HepG2 (cell line): ENCODE data around the gene TRAK1. TPM values are rescaled to one million over a fixed set of nuclear protein-coding genes. Genes with fewer than 3 reads are reported as not detected.

Source experiments
- ATAC-seq: fragments of 200-7000 bp; cut with Tn5 transposase; 3 replicates; pipeline ENCODE4 v1.9.1; 2020; ENCODE audit warnings: mild to moderate bottlenecking, moderate library complexity
- BruUV-seq: library from RNA; stranded (reverse); fragments of 400-500 nt; replicated peaks from 2 replicates; lab custom pipeline; 2021; lab: Mats Ljungman, UMichigan
- CTCF ChIA-PET: fragments of 300-600 bp; formaldehyde crosslinking; extraction: SDS; loops from one replicate; lab custom pipeline; 2021; ENCODE audit warnings: low total read pairs, inconsistent platforms, low intra/inter-chr PET ratio; lab: Yijun Ruan, JAX
- POLR2A ChIA-PET: fragments of 350-600 bp; sonication (Branson Sonifier 250); formaldehyde crosslinking; loops from one replicate; lab custom pipeline; 2020; ENCODE audit warnings: antibody characterized with exemption, inconsistent platforms; lab: Yijun Ruan, JAX
- DNase-seq: peaks from one replicate; pipeline ENCODE4 v3.0.0-alpha.2; 2015; ENCODE audit warnings: low spot score
- FAIRE-seq: peaks from 3 replicates; lab custom pipeline; 2011; peaks lifted over from hg19 to GRCh38; lab: Jason Lieb, UNC
- H2AFZ ChIP-seq: one replicate; pipeline ENCODE4 v1.6.1; 2011; ENCODE audit warnings: low read length, inconsistent platforms
- H3K27ac ChIP-seq: fragments of 300-600 bp; 3 replicates; pipeline ENCODE4 v1.8.0; 2011; ENCODE audit warnings: mixed run types, mild to moderate bottlenecking, mixed read lengths, low read length, inconsistent platforms; ENCODE audit not compliant: insufficient read depth; ENCODE audit errors: extremely low read length
- H3K27me3 ChIP-seq, 2 experiments: fragments of 200-600 bp in 1 of 2; 2 replicates in 1 of 2; 3 replicates in 1 of 2; pipeline versions ENCODE4 v1.6.0 to v1.8.0; 2011; ENCODE audit warnings: low read length in 2 of 2, mild to moderate bottlenecking in 2 of 2, moderate library complexity in 2 of 2, inconsistent platforms in 1 of 2; ENCODE audit not compliant: insufficient read depth in 2 of 2, control insufficient read depth in 1 of 2
- H3K36me3 ChIP-seq, 2 experiments: fragments of 200-600 bp in 1 of 2; replicated peaks in 1 of 2; 2 replicates in 1 of 2; 3 replicates in 1 of 2; pipeline versions ENCODE4 v1.5.1 to v1.8.0; 2011; ENCODE audit warnings: low read length in 2 of 2, inconsistent platforms in 1 of 2; ENCODE audit not compliant: insufficient read depth in 2 of 2, control insufficient read depth in 1 of 2
- H3K4me1 ChIP-seq: 2 replicates; pipeline ENCODE4 v1.5.1; 2012; ENCODE audit warnings: low read length, inconsistent platforms; ENCODE audit not compliant: insufficient read depth
- H3K4me2 ChIP-seq: 2 replicates; pipeline ENCODE4 v1.6.0; 2011; ENCODE audit warnings: low read depth, low read length, inconsistent platforms
- H3K4me3 ChIP-seq, 3 experiments: fragments of 200-600 bp in 1 of 3; sonication (generic), shearing (Covaris generic) in 1 of 3; replicated peaks in 1 of 3; 2 replicates each; pipeline ENCODE4 v1.5.1; 2011 to 2016; ENCODE audit warnings: low read length in 3 of 3, inconsistent platforms in 2 of 3, low read depth in 2 of 3, mild to moderate bottlenecking in 2 of 3, control low read depth in 1 of 3, mixed read lengths in 1 of 3; ENCODE audit not compliant: insufficient read depth in 1 of 3
- H3K79me2 ChIP-seq: one replicate; pipeline ENCODE4 v1.6.1; 2011; ENCODE audit warnings: low read length, inconsistent platforms; ENCODE audit not compliant: insufficient read depth
- H3K9ac ChIP-seq: 2 replicates; pipeline ENCODE4 v1.6.0; 2011; ENCODE audit warnings: mild to moderate bottlenecking, low read depth, low read length, inconsistent platforms; ENCODE audit not compliant: insufficient read depth
- H3K9me3 ChIP-seq: 2 replicates; pipeline ENCODE4 v1.5.1; 2012; ENCODE audit warnings: mild to moderate bottlenecking, low read length
- H4K20me1 ChIP-seq: 2 replicates; pipeline ENCODE4 v1.6.0; 2011; ENCODE audit warnings: inconsistent platforms, mild to moderate bottlenecking, low read length, moderate library complexity; ENCODE audit not compliant: insufficient read depth
- LBX2 ChIP-seq: sonication (generic); formaldehyde crosslinking; IDR thresholded peaks from 2 replicates; pipeline ENCODE4 v1.5.0; 2020; ENCODE audit warnings: missing genetic modification reagents, mild to moderate bottlenecking, borderline replicate concordance
- MTA1 ChIP-seq: sonication (generic); formaldehyde crosslinking; IDR thresholded peaks from 2 replicates; pipeline ENCODE4 v1.4.0; 2020; ENCODE audit warnings: missing genetic modification reagents, mild to moderate bottlenecking, borderline replicate concordance
- NRL ChIP-seq: sonication (generic); formaldehyde crosslinking; IDR thresholded peaks from 2 replicates; pipeline ENCODE4 v1.5.0; 2020; ENCODE audit warnings: missing genetic modification reagents, mild to moderate bottlenecking, moderate library complexity, borderline replicate concordance
- PPARG ChIP-seq: conservative IDR thresholded peaks from 2 replicates; pipeline ENCODE4 v1.6.1; 2016; ENCODE audit warnings: missing biosample characterization, missing genetic modification reagents
- SP4 ChIP-seq: sonication (generic); formaldehyde crosslinking; IDR thresholded peaks from 2 replicates; pipeline ENCODE4 v1.8.1; 2023; ENCODE audit warnings: mild to moderate bottlenecking, missing genetic modification reagents
- ZBTB7B ChIP-seq: sonication (generic); formaldehyde crosslinking; IDR thresholded peaks from 2 replicates; pipeline ENCODE4 v1.4.0; 2020; ENCODE audit warnings: missing genetic modification reagents
- ZBTB8A ChIP-seq: sonication (generic); formaldehyde crosslinking; IDR thresholded peaks from 2 replicates; pipeline ENCODE4 v1.4.0; 2020; ENCODE audit warnings: mild to moderate bottlenecking, low read depth, missing genetic modification reagents, borderline replicate concordance
- ZNF12 ChIP-seq: sonication (generic); formaldehyde crosslinking; IDR thresholded peaks from 2 replicates; pipeline ENCODE4 v1.5.0; 2020; ENCODE audit warnings: missing genetic modification reagents
- ZNF24 ChIP-seq: fragments of 450-650 bp; IDR thresholded peaks from 2 replicates; pipeline ENCODE4 v1.6.1; 2017; ENCODE audit warnings: antibody characterized with exemption, mild to moderate bottlenecking
- ZNF674 ChIP-seq: sonication (generic); formaldehyde crosslinking; IDR thresholded peaks from 2 replicates; pipeline ENCODE4 v1.5.0; 2020; ENCODE audit warnings: low read depth, mild to moderate bottlenecking, missing genetic modification reagents
- ZNF788 ChIP-seq: sonication (generic); formaldehyde crosslinking; IDR thresholded peaks from 2 replicates; pipeline ENCODE4 v1.5.0; 2020; ENCODE audit warnings: mild to moderate bottlenecking, missing genetic modification reagents, borderline replicate concordance
- ZNF891 ChIP-seq: sonication (generic); formaldehyde crosslinking; IDR thresholded peaks from 2 replicates; pipeline ENCODE4 v1.5.0; 2020; ENCODE audit warnings: mild to moderate bottlenecking, missing genetic modification reagents
- ZSCAN12 ChIP-seq: sonication (generic); formaldehyde crosslinking; IDR thresholded peaks from 2 replicates; pipeline ENCODE4 v1.9.0; 2021; ENCODE audit warnings: mild to moderate bottlenecking, missing genetic modification reagents
- WGBS: methylation state at CpG from one replicate; pipeline ENCODE4 v1.1.6; 2017; ENCODE audit warnings: low lambda C conversion rate; 5-methylcytosine and 5-hydroxymethylcytosine counted together
- in situ Hi-C: cut with HindIII; loops from 2 replicates; pipeline ENCODE4 v1.10.0; 2017; ENCODE audit warnings: low pct_unique_long_range_greater_than_20kb; ENCODE audit not compliant: extremely low pct_ligation_motif_present
- intact Hi-C: fragments of 100-400 bp; cut with micrococcal nuclease; formaldehyde crosslinking; loops from one replicate; pipeline ENCODE4 v1.10.0; 2022; ENCODE audit not compliant: unreplicated experiment
- polyA plus RNA-seq, 8 experiments: library from polyadenylated mRNA; depleted of rRNA in 3 of 8; stranded (reverse) in 7 of 8; unstranded in 1 of 8; fragments of >200 nt; fragmentation: Illumina TruSeq in 4 of 8; extraction: Trizol in 4 of 8; gene quantifications; 2 replicates each; pipeline versions ENCODE4 v1.2.1 to v1.2.3, GENCODE V29; 2011 to 2016; ENCODE audit warnings: low read depth in 4 of 8, missing spikeins in 1 of 8, mixed read lengths in 1 of 8; ENCODE audit not compliant: insufficient read depth in 1 of 8
- total RNA-seq, 5 experiments: library from RNA; depleted of rRNA; stranded (reverse); fragments of >200 nt; fragmentation: Illumina TruSeq; extraction: Trizol; gene quantifications; 2 replicates each; pipeline ENCODE4 v1.2.3, GENCODE V29; 2016; ENCODE audit warnings: low read depth in 1 of 5
- TF ChIP-seq, protein P1 (sequence below): sonication (generic); formaldehyde crosslinking; IDR thresholded peaks from 2 replicates; pipeline ENCODE4 v1.5.0; 2020; ENCODE audit warnings: mild to moderate bottlenecking, missing genetic modification reagents

Gene TRAK1
- total and polyA plus RNA-seq, 2 of the 13 experiments (the other 11 are each of a cell fraction or from before 2014, with no cell fraction given) = 20.5 to 46.6 TPM

DNA sequence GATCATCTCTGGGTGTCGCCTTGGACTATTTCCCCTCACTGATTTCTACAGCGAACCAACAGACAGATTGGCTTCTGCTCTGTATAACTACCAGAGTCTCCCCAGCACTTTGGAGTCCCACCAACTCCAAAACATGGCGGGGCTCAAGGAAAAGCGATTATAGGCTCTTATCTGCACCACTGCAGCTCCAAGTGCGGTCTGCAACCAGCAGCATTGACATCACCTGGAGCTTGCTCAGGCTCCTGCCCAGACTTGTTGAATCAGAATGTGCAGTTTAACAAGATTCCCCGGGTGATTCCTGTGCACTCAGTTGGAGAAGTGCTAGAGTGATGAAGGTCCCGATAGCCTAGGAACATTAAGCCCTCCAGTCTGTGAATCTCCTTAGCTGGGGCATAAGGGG is 165.8 kb downstream of the TRAK1 start:
- H4K20me1 ChIP-seq = no peaks in the 10 kb centered on the region
- no peaks in the 10 kb centered on the region for H3K36me3 ChIP-seq
- H3K27me3 ChIP-seq = peaks cover 0 to 15% of the 10 kb centered on the region in 2 experiments; a peak in 2 of 5 replicates
- no peak for TF ChIP-seq NRL (CRISPR knock-in tag)
- no peak for TF ChIP-seq SP4
- no peak for TF ChIP-seq ZNF674 (CRISPR knock-in tag)
- TF ChIP-seq ZNF12 (CRISPR knock-in tag) = no peak
- TF ChIP-seq, protein P1, sequence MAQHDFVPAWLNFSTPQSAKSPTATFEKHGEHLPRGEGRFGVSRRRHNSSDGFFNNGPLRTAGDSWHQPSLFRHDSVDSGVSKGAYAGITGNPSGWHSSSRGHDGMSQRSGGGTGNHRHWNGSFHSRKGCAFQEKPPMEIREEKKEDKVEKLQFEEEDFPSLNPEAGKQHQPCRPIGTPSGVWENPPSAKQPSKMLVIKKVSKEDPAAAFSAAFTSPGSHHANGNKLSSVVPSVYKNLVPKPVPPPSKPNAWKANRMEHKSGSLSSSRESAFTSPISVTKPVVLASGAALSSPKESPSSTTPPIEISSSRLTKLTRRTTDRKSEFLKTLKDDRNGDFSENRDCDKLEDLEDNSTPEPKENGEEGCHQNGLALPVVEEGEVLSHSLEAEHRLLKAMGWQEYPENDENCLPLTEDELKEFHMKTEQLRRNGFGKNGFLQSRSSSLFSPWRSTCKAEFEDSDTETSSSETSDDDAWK (CRISPR knock-in tag) = no peak
- TF ChIP-seq PPARG = no peak
- no peak for TF ChIP-seq LBX2
- TF ChIP-seq ZNF788 (CRISPR knock-in tag) = no peak
- TF ChIP-seq ZSCAN12 = no peak
- no peak for TF ChIP-seq ZBTB7B
- no peak for TF ChIP-seq ZNF891 (CRISPR knock-in tag)
- no peak for TF ChIP-seq MTA1
- no peak for TF ChIP-seq ZBTB8A (CRISPR knock-in tag)
- TF ChIP-seq ZNF24 = no peak
- no peak overlapping the region for H2AFZ ChIP-seq
- 47% methylated on average over 4 of the region's 7 CpGs for WGBS
- no peaks in the 10 kb centered on the region for H3K4me1 ChIP-seq
- in situ Hi-C loops (no loop called here), intact Hi-C loops (no loop called here)
- ATAC-seq (no peak), FAIRE-seq (no peak), DNase-seq (no peak)
- POLR2A ChIA-PET = no interaction called here
- H3K9me3 ChIP-seq = no peaks in the 10 kb centered on the region
- no TSS peak for BruUV-seq
- no peak overlapping the region for H3K4me3 ChIP-seq
- CTCF ChIA-PET = no interaction called here
- H3K9ac ChIP-seq = no peak overlapping the region
- H3K79me2 ChIP-seq = no peaks in the 10 kb centered on the region
- H3K27ac ChIP-seq = no peak overlapping the region
- no peak overlapping the region for H3K4me2 ChIP-seq
